Breast epithelium (tissue), 4 donors: ENCODE measurements around the gene CELA1. TPM values are rescaled to one million over a fixed set of nuclear protein-coding genes. Genes with fewer than 3 reads are reported as not detected.

Experiments
- DNase-seq, 2 donors: peaks; one replicate each; pipeline ENCODE4 v3.0.0-alpha.2; 2019; ENCODE audit warnings: low spot score in 2 of 2
- H3K27ac ChIP-seq, 2 donors: fragments of 200-600 bp; sonication (generic) in 1 of 2; one replicate each; pipeline ENCODE4 v1.5.1; 2016 to 2019; ENCODE audit warnings: mild to moderate bottlenecking in 1 of 2
- H3K27me3 ChIP-seq, 2 donors: fragments of 200-600 bp; sonication (generic) in 1 of 2; one replicate each; pipeline versions ENCODE4 v1.5.1 to v1.6.0; 2017 to 2019; ENCODE audit warnings: control low read depth in 1 of 2, mild to moderate bottlenecking in 1 of 2
- H3K36me3 ChIP-seq: fragments of 200-600 bp; one replicate; pipeline ENCODE4 v1.5.1; 2019
- H3K4me1 ChIP-seq, 2 donors: fragments of 200-600 bp; sonication (generic); one replicate each; pipeline ENCODE4 v1.5.1; 2016 to 2019; ENCODE audit warnings: control low read depth in 1 of 2
- H3K4me3 ChIP-seq, 3 donors: fragments of 200-600 bp; sonication (generic); 1 replicate in 2 of 3; 2 replicates in 1 of 3; pipeline ENCODE4 v1.5.1; 2016 to 2019; ENCODE audit warnings: mild to moderate bottlenecking in 3 of 3, moderate library complexity in 2 of 3
- H3K9me3 ChIP-seq, 2 donors: fragments of 200-600 bp; sonication (generic) in 1 of 2; one replicate each; pipeline ENCODE4 v1.5.1; 2016 to 2019; ENCODE audit warnings: control low read depth in 1 of 2
- CTCF ChIP-seq, 3 donors: fragments of 450-650 bp; IDR thresholded peaks; one replicate each; pipeline ENCODE4 v1.5.1; 2016 to 2017; ENCODE audit warnings: antibody characterized with exemption in 3 of 3, mild to moderate bottlenecking in 3 of 3, moderate library complexity in 3 of 3
- POLR2A ChIP-seq: fragments of 450-650 bp; IDR thresholded peaks from one replicate; pipeline ENCODE4 v1.6.1; 2016; ENCODE audit warnings: antibody characterized with exemption, mild to moderate bottlenecking, moderate library complexity
- POLR2AphosphoS5 ChIP-seq, 3 donors: sonication (generic); formaldehyde crosslinking; IDR thresholded peaks; one replicate each; pipeline ENCODE4 v1.6.1; 2017; ENCODE audit warnings: antibody characterized with exemption in 3 of 3
- intact Hi-C: fragments of 100-400 bp; cut with DNase I; formaldehyde crosslinking; loops from one replicate; pipeline ENCODE4 v1.15.1; 2023; ENCODE audit warnings: low total_unique reads
- total RNA-seq, 3 donors: library from RNA; depleted of rRNA; stranded (reverse); fragments of >200 nt; gene quantifications; one replicate each; pipeline ENCODE4 v1.1.0, GENCODE V29; 2016

CELA1 gene
- total RNA-seq, 3 donors from 2014 or later, result not detected

- Histone ChIP-seq H3K9me3 (no peaks in the 10 kb centered on the region), H3K4me3 (no peak overlapping the region), H3K4me1 (no peaks in the 10 kb centered on the region), H3K36me3 (no peaks in the 10 kb centered on the region), H3K27ac (peak overlapping the region; percentile 44 to 60), H3K27me3 (no peaks in the 10 kb centered on the region)
- DNase-seq, result no peak
- TF ChIP-seq POLR2A, result no peak
- no peak for TF ChIP-seq CTCF (IDR thresholded peaks at IDR 0.05)
- TF ChIP-seq POLR2AphosphoS5 (IDR thresholded peaks at IDR 0.05), result no peak
- intact Hi-C loops, result no loop called here
Measured at GRCh38 chr12:51326698-51327439, 19.6 kb downstream of the CELA1 start.

- no peaks in the 10 kb centered on the region for H3K27me3 ChIP-seq
- no peaks in the 10 kb centered on the region for H3K4me1 ChIP-seq
- no peaks in the 10 kb centered on the region for H3K9me3 ChIP-seq
- intact Hi-C loops, result no loop called here
- DNase-seq, result peak in 1 of 2 donors; percentile 28
- H3K36me3 ChIP-seq, result no peaks in the 10 kb centered on the region
- no peak overlapping the region for H3K4me3 ChIP-seq
- H3K27ac ChIP-seq, result peak overlapping the region; percentile 21 to 68
- TF ChIP-seq POLR2AphosphoS5 (IDR thresholded peaks at IDR 0.05) (peak in 1 of 3 donors; percentile 17), CTCF (IDR thresholded peaks at IDR 0.05) (no peak)
Measured at GRCh38 chr12:51324953-51325352, 21.5 kb downstream of the CELA1 start.

GRCh38 chr12:51323966-51324895 lies 22.2 kb downstream of the CELA1 start, which contains the start of gene BIN2:
Gene BIN2 (minus strand): TSS chr12:51324174. CDS start chr12:51324102, 72 bp downstream.
- H3K4me3 ChIP-seq, result peak within 1 kb of the TSS; percentile 24 to 46 (median 31)
- H3K27ac ChIP-seq, result peak within 1 kb of the TSS; percentile 58 to 68
- no peaks in the 10 kb centered on the region for H3K4me1 ChIP-seq
- no peaks in the 10 kb centered on the region for H3K27me3 ChIP-seq
- no peak for DNase-seq
- TF ChIP-seq CTCF (IDR thresholded peaks at IDR 0.05), result no peak
- TF ChIP-seq POLR2A, result no peak
- no peak for TF ChIP-seq POLR2AphosphoS5 (IDR thresholded peaks at IDR 0.05)
- no peaks in the 10 kb centered on the region for H3K36me3 ChIP-seq
- intact Hi-C loops, result no loop called here
- no peaks in the 10 kb centered on the region for H3K9me3 ChIP-seq

- H3K4me3 ChIP-seq, result peak overlapping the region; percentile 24 to 46 (median 31)
- H3K4me1 ChIP-seq, result no peaks in the 10 kb centered on the region
- TF ChIP-seq POLR2A, result no peak
- no peak for TF ChIP-seq CTCF (IDR thresholded peaks at IDR 0.05)
- no peak for TF ChIP-seq POLR2AphosphoS5 (IDR thresholded peaks at IDR 0.05)
- no peak for DNase-seq
- intact Hi-C loops, result no loop called here
- no peaks in the 10 kb centered on the region for H3K9me3 ChIP-seq
- peak overlapping the region; percentile 38 to 58 for H3K27ac ChIP-seq
- H3K27me3 ChIP-seq, result no peaks in the 10 kb centered on the region
- no peaks in the 10 kb centered on the region for H3K36me3 ChIP-seq
Measured at GRCh38 chr12:51323317-51323960, 23.0 kb downstream of the CELA1 start.
